GM21529 (cell line): ENCODE results near the gene BST1.
"Not testable (repeated sequence)": the region's sequence is repeated elsewhere in the genome, so short reads cannot be mapped to it uniquely, and the experiment has no call there.

Source experiments
- ATAC-seq: cut with Tn5 transposase; IDR thresholded peaks from one replicate; pipeline ENCODE4 v1.9.1; 2021; ENCODE audit not compliant: unreplicated experiment

Gene BST1

DNA sequence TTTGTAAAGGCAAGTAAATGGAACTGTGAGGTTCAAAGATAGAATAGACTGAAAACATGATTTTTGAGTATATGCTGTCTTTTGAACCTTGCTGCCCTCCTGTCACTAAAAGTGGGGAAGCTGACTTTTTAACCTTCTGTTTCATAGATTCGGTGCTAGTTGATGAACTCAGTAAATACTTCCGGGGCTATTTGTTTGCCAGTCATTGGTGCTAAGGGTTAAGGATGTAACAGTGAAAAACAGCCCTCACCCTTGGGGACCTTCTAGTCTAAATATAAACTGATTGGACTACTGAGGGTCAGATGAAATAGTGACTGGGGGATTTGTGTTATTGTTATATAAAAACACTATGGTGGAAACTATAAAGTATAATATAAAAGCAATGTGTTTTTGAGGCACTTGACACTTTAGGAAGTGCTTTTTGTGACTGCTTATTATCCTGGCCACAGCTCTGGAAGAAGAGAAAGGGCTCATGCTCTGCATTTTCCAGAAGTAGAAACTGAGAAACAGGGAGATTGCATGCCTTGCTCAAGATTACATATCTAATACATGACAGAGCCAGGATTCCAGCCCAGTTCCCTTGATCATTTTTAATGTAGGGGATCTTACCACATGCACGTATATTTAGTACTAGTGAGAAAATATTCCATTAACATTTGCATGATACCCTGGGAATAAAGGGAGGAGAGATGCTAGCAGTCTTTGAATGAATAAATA lies 3.9 kb downstream of the BST1 start:
- no peak for ATAC-seq

DNA sequence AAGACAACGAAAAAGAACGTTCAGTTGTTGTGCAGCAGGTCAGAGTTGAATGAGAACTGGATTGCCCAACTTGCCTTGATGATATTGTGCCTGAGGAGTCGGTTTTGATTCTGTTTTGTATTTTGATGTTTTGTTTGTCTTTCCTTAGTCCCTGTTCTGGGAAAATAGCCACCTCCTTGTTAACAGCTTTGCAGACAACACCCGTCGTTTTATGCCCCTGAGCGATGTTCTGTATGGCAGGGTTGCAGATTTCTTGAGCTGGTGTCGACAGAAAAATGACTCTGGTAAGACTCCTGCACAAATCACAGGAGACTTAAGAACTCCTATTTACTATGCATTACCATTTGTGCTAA lies 4.5 kb downstream of the BST1 start:
- ATAC-seq: no peak

DNA sequence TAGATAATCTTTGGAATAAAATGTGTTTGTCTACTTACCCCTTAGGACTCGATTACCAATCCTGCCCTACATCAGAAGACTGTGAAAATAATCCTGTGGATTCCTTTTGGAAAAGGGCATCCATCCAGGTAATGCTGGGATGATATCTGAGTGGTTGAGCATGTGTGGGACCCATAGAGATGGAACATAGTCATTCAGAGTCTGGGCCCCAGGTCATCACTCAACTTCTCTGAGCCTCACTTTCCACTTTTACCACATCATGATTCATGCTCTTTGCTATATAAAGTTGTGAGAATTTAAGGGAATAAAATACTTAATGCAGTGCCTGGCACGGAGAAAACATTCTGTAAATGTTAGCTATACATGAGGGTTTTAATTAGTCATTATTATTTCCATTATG lies 8.9 kb downstream of the BST1 start:
- no peak for ATAC-seq

DNA sequence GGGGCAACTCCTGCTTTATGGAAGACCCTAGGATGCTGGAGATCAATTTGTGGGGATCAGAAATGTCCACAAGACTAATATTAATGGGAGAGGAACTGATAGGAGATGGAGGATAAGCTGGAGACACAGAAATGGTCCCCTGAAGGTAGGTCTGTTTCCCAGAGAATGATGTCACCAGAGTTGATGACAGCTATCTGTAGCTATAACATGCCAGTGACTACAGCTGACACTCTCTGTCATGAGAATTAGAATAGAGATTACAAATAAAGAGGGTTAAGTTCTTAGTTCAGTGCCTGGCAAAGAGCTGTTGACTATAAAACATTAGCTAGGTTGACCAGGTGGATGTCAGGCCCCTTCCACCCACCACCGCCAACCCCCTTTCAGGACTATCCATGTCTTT lies 9.3 kb downstream of the BST1 start:
- ATAC-seq: no peak

DNA sequence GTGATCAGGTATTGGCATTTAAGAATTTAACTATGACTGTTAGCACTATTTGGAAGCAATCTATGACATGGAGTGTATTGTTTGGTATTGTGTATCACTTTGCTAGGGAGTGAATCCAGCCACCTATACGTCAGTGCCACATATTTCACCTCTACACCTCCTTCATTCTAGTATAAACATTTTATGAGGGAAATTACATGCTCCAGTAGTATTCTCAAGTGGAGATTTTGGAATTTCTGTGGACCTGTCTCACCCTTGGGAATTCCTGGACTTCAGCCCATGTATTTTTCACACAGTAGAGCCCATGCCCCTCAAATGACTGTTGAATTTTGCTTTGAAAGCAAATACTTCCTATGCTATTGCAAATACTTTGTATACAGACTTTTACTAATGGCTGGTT lies 11.3 kb downstream of the BST1 start:
- no peak for ATAC-seq

DNA sequence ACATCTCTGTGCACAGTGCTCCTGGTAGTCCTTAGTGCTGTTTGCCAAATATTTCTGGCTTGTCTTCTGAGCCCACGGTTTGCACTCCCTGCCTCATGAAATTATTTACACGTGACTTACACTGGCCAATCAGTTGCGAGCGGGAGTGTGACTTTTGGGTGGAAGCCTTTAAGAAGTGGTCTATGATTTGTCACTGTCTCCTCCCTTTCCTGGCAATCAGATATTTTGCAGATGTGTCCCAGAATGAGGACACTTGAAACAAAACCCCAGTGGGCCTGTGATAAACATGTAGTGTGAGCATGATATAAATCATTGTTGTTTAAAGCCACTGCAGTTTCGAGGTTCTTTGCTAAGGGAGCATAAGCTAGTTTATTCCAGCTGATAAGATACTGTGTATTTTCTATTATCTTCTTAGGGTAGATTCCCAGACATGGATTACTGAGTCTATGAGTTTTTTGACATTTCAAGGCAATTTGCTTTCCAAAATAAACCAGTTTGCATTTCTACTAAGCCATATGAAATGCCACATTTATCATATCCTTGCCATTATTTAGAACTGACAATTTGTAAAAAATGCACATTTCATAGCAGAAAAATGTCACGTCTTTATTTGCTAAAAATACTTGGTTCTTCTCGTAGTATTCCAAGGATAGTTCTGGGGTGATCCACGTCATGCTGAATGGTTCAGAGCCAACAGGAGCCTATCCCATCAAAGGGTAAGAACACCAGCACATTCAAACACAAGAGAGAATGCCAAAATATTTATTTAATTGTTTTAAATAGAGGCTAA lies 12.0 kb downstream of the BST1 start:
- no peak for ATAC-seq

DNA sequence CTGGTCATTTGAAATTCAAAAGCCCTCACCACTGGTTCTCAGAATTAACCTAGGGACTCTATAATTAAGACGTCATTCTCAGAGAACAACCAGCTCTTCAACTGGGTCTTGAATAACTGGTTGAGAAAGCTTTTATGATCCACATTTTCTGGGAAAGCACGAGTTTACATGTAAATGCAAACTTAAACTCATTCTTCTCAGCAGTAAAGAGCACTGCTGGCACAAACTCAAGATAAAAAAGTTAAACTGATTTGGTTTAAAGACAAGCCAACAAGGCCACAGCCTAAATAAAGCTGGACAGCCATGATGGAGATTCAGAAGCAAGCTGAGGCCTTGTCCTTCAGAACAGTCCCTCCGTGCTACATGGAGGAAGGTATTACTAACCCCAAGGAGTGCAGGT lies 13.2 kb downstream of the BST1 start:
- no peak for ATAC-seq

DNA sequence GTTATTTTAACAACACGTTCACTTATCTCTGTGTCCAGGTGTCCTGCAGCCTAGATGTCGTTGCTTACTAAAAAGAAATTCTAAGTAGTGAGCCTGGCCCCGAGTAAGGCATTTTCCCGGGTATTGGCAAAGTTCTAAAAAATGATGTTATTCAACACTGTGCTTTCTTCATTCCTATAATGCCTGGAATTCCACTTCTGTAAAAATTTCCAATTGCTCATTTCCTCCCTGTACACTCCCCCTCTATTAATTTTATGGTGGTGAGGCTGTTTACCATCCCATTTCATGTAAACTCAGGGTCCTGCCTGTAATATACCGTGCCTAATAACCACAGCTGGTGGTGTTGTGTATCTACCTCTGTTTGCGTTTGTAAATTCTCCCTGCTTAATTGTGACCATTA lies 14.2 kb downstream of the BST1 start:
- no peak for ATAC-seq

DNA sequence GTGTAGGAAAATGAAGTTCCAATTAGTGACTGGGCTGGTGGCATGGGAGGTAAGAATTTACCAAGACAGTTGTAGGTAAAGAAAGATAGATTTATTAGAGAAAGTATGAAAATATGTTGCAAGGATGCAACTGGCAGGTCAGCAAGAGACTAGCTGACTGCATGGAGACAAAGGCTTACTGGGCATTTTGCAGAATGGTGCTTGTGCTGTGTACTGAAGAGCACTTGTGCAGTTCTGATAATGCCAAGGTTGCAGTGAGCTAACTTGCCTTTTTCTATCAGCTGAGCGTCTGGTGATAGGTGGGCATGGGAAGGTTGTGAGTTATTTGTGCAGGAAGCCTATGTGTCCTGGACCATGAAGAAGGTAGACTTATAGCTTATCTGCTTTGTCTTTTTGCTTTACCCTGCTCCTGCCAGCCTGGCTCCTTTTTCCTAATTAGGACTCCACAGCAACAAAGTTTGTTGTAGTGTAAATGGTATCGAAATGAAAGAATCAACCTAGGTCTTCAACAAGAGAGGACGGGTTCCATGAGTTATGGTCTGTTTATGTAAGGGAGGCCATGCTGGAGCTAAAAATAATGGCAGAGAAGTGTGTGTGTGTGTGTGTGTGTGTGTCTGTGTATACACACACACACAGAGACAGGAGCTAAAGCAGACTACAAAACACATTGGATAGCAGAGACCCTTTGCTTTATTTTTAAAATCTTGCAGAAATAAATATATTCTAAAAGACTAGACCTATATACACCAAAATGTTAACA lies 15.0 kb downstream of the BST1 start:
- no peak for ATAC-seq

DNA sequence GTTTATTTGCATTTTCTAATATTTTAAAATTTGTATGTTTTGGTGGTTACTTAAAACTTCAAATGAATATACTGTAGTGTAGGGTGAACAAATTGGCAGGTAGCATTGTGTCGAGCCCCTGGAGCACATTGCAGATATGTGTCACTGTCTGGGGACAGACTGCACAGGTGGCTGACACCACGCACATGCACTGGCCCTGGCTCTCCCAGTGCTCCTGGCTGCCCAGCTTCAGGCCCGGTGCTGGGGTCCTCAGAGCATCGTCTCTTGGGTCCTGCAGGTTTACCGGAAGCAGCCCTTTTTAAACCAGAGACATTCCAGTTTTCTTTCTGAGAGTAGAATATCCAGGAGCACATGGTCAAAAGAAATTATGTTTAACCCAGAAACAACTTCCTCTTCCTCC lies 15.6 kb downstream of the BST1 start:
- ATAC-seq: no peak

DNA sequence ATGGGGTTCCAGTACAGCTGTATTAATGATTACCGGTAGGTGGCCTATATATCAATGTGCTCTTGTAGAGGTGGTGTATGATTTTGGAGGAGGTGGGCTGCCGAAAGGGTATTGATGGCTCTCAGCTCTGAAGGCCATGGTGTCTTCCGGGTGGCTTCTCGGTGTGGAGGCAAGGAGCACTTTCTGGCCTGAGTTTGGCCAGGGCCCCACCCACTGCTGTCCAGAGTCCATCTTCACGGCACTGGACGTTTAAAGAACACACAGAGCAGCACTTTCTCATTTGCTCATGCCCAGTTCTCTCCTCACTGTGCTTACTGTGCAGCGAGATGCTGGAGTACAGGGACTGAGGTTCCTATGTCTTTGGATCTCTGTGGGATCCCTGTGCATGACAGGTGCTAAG lies 16.1 kb downstream of the BST1 start:
- no peak for ATAC-seq

DNA sequence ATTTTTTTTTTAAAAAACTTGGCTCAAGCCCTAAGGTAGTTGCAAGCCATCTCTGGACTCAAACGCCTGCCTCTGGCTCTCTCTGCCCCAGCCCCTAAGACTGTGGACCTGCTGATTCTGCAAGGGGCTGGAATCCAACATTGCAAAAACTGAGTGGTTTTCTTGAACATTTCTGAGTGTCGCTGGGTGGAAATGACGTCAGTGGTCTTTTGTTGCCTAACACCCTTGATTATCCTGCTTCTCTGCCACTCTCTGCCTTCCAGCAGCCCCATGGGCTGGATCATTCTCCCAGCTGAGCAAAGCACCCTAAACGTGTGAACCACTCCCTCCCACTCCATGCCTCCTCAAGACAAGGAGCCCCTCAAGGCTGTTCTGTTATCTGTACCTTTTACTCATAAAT lies 16.6 kb downstream of the BST1 start:
- no peak for ATAC-seq

DNA sequence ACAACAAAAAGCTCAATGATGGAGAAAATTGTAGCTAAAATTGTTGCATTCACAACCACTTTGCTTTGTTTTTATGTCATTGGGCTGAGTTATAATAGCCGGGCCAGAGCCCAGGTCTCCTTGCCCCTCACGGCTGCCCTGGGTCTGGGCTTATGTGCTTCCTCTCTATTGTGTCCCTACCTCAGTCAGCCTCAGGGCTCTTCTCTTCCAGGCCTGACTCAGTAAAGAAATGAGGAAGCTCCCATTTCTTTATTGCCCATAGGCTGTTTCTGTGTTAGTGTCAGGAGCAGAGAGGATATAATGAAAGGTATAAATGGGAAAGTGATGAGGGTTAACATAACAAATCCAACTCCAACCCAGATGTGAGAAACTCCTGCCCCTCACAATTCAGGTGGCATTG lies 18.0 kb downstream of the BST1 start:
- no peak for ATAC-seq

DNA sequence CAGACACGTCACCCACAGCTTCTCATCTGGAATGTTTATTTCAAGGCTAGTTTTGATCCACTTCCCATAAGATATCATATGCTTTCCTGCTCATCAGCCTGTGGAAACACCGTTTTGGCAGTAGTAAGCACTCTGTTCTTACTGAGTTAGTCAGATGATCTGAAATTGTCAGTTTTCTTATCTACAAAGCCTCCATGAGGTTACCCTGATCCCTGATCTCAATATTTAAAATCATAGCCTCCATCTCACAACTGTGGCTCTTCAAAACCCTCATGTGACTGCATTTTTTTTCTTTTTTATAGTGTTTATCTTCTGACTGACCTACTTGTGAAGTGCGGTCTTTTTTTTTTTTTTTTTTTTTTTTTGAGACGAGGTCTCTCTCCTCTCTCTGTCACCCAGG lies 22.7 kb downstream of the BST1 start:
- ATAC-seq: no peak

DNA sequence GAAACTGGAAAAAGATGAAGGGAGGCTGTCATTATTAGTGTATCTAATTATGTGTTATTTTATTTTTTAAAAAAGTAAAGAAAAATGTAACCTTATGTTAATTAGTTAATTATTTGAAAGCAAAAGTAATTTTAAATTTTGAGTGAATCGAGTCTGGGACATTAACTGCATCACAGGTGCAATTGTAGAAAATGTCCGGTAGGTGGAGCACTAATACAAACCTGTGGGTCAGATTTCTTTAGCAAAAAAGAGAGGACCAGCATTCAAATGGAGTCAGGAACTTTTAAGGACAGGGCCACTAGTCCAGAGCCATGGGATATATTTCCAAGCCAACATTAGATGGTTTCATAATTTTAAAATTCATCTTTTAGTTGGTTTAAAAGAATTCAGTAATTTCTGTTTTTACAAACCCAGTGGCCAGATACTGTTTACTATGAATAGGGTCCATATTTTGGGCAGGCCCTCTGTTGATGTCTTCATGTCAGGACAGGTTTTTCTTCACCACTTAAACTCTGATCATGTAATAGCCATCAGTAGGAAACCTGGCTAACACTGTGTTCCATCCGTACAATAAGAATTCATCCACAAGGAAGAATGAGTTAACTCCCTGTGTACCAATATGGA lies 27.2 kb downstream of the BST1 start:
- peak; percentile 75 for ATAC-seq

DNA sequence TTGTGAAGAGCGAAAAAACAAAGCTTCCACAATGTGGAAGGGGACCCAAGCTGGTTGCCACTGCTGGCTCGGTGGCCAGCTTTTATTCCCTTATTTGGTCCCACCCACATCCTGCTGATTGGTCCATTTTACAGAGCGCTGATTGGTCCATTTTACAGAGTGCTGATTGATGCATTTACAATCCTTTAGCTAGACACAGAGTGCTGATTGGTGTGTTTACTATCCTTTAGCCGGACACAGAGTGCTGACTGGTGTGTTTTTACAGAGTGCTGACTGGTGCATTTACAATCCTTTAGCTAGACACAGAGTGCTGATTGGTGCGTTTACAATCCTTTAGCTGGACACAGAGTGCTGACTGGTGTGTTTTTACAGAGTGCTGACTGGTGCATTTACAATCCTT lies 30.2 kb downstream of the BST1 start:
- not testable (repeated sequence) for ATAC-seq

DNA sequence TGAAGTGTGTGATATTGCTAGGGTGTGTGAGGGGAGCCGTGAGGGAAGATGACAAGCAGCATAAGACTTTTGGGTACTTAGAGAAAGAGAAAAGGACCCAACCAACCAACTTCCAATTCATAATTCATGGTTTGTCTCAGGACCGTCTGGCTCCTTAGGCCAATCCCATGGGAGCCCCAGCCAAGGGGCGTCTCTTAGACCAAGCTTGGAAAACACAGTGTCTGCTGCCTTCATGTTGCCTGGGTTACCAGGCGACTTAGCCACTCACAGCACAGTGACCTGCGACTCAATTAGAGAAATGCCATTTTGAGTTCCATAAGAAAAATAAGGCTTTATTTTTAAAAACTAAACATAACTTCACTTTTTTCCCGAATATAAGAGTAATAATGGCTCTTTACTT lies 32.7 kb downstream of the BST1 start:
- ATAC-seq: no peak

DNA sequence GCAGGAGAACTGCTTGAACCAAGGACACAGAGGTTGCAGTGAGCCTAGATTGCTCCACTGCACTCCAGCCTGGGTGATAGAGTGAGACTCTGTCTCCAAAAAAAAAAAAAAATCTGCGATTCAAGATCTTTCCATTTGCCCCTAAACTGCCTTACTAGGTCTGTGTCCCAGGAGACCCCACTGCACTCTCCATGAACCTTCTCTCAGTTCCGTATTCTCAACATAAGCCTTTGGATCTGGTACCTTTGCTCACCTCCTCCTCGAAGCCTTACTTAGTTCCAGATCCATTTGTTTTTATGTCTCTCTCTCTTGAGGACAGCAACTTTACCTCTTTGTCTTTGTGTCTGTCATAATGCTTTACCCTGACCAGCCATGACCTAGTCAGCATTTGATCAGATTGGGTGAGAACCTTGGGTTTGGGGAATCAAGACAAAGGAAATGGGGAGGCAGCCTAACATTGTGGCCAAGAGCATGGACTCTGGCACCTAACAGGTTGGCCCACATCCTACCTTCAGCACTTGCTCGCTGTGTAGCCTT lies 33.7 kb downstream of the BST1 start:
- ATAC-seq: no peak

DNA sequence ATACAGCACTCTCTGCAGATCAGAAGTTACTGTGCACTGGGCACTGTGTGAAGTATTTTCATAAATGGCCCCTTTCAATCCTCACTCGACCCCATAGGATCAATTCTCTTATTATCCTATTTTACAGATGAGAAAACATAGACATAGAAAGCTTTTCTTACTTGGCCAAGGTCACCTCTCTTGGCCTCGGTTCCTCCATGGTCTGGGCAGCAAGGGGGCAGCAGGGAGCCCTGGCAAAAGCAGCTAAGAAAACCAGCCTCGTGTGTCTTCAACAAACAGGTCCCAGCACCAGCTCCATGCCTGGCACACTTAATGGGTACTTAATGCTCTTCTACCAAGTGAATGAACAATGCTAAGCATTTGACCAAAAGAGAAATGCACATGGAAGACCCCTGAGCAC lies 34.4 kb downstream of the BST1 start:
- no peak for ATAC-seq

DNA sequence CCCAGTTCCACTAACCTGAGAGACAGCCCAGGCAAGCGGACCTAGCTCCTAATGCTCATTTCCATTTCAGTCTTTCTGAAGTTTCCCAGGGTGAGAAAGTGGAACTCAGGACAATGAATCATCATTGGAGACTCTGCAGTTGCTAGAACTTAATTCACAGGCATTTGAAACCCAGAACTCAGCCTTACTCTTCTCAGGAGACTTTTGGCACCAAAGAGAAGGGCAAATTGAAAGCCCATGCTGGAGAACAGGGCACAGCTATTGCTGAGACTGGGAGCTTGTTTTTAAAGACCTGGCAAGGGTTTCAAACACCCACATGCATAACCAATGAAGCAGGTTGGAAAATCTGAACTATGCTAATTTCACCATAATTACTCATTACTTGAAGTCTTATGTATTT lies 36.0 kb downstream of the BST1 start:
- ATAC-seq: no peak

DNA sequence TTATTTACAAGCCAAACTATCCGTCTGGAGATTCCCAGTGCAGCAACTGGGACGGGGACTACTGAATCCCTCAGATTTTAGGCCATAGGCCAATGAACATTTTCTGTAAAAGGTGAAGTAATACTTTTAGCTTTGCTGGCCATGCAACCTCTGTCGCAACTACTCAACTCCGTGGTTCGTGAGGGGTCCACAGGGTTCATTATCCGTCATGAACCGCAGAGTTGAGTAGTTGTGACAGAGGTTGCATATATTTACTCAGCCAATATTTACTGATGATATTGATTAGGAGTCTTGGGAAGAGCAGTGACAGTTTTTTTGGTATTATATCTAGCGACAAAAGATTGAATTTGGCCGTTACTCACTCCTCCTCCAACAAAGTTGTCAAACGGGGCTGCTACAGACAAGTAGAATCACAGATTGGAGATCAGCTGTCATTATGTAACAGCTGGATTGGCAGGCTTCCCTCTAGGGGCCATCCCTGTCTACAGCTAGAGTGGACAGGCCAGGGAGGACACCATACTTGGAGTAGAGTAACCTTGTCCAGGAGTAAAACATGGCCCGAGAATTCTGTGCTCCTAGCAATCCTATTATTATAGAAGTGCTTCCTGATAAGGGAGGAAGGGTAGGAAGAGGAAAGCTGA lies 38.0 kb downstream of the BST1 start:
- no peak for ATAC-seq
